GM19455 (cell line): ENCODE data around the gene DLG2.
"Not testable (repeated sequence)": the region's sequence is repeated elsewhere in the genome, so short reads cannot be mapped to it uniquely, and the experiment has no call there.

ENCODE experiments used
- ATAC-seq: cut with Tn5 transposase; IDR thresholded peaks from one replicate; pipeline ENCODE4 v1.9.1; 2021; ENCODE audit not compliant: unreplicated experiment

DLG2 gene

GRCh38 chr11:83471831-83472727 is 2155.1 kb downstream of the DLG2 start:
- ATAC-seq: no peak

- no peak for ATAC-seq
Measured at GRCh38 chr11:83467837-83468236, 2159.3 kb downstream of the DLG2 start.

GRCh38 chr11:83464160-83464944 is 2162.8 kb downstream of the DLG2 start:
- no peak for ATAC-seq

DNA sequence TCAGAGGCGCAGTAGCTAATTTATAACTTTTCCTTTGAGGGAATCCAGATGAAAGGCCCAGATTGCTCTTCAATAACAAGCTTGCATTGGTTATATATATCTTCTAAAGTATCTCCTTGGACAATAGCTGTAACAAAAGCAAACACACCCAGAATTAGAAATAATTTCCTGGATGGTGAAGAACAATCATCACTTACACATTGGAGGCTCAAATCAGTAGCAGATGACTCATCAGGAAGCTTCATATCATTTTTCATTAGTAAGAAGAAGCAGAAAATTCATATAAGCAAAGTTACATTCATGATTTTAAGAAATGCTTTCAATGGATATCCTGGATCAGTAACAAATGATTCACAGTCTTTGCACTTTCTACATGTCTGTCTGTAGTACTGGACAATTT is 2167.3 kb downstream of the DLG2 start:
- no peak for ATAC-seq

DNA sequence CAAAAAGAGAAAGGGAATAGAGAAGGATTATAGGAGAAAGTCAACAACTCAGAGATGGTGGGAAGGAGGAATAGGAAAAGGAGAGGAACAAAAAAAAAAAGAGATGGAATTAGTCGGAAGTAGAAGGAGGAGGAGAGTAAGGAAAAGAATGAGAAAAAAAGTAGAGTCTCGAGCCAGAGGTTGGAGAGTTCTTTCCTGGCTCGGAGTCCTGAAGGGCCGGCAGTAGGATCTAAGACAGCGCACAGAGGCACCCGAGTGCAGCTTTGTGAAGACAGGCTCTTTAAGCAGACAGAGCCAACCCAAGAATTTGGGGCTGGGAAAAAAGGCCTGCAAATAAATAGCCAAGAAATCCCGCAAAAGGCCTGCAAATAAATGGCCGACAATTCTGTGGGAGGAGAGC is 2170.6 kb downstream of the DLG2 start:
- ATAC-seq: no peak

GRCh38 chr11:83456075-83456474 is 2171.1 kb downstream of the DLG2 start:
- no peak for ATAC-seq

DNA sequence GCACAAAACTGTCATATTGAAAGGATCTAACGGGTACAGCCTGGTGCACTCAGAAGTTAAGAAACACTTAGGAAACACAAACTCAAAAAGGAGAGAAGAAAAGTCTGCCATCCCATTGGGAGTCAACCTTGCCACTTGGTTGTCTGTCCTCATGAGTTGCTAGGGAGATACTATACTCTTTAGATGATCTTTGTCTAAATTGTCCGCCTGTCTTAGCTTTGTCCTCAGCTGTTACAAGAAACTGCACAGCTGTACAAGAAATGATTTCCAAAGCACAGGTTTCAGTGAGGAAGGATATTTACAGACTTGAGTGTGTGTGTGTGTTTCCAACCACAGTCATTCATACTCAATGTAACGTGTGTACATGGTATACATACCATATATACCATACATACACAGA is 2171.8 kb downstream of the DLG2 start:
- no peak for ATAC-seq

- ATAC-seq: no peak
Measured at GRCh38 chr11:83454674-83455073, 2172.5 kb downstream of the DLG2 start.

DNA sequence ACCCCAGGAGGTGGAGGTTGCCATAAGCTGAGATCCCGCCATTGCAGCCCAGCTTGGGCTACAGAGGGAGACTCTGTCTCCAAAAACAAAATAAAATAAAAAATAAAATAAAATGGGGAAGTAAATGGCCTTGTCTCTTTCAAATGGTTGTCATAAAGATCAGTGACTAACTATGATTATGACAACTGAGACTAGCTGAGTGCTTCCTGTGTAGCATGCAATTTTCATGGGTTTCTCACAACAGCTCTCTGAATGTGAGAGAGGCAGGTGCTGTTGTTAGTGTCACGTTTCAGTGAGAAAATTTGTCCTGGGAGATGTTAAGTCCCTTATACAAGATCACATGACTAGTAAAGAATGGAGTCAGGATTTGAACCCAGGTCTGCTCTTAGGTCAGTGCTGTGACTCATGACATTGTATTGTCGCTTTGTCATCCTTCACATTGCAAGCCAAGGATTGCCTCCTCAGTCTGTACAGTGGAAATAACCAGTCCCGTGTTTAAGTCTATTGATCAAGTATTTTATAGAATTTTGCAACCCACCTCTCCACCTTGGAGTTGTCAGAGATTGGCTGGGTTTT is 2177.7 kb downstream of the DLG2 start:
- ATAC-seq: no peak

GRCh38 chr11:83448686-83449085 is 2178.5 kb downstream of the DLG2 start:
- no peak for ATAC-seq

DNA sequence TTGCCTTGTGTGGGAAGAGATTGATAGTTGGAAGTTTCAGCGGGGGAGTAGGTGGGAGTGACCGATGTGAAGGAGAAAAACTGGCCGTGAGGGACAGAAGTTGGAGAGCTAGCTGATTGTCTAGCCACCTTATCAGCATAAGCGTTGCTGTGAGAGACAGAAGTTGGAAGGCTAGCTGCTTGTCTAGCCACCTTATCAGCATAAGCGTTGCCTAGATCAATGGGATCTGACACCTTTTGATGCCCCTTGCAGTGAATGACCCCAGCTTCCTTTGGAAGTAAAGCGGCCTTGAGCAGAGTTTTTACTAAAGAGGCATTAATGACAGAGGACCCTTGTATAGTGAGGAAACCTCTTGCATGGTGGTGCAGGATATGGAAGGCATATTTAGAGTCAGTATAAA is 2183.3 kb downstream of the DLG2 start:
- not testable (repeated sequence) for ATAC-seq

DNA sequence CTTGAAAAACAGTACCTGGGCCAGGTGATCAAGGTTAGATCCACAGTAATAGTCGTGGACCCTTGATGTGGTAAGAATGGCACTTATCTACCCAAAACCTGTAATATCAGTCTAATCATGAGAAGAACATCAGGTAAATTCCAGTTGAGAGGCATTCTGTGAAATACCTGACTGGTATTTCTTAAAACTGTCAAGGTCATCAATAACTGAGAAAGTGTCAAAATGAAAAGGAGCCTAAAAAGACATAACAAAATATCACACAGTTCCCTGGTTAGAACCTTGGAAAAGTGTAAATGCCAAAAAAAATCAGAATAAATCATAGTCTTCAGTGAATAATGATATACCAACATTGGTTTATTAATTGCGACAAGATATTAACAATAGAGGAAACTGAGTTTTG is 2185.5 kb downstream of the DLG2 start:
- no peak for ATAC-seq

GRCh38 chr11:83441171-83441570 is 2186.0 kb downstream of the DLG2 start:
- no peak for ATAC-seq

DNA sequence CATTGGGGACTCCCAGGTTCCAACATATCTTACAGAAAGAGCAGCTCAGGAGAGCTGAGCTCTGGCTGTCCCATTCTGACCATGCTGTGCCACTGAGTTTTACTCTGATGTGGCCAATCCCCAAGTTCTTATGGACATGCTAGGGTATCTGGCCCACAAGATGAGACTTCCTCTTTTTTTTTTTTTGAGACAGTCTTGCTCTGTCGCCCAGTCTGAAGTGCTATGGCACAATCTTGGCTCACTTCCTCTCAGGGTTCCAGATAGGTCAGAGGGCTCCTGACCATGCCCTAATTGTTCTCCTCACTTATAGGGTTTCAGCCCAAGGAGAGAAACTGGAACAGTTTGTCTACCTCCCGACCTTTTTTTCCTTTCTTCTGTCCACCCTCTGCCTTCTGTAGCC is 2188.7 kb downstream of the DLG2 start:
- no peak for ATAC-seq

GRCh38 chr11:83437939-83438338 is 2189.2 kb downstream of the DLG2 start:
- ATAC-seq: no peak

- no peak for ATAC-seq
Measured at GRCh38 chr11:83436855-83437254, 2190.3 kb downstream of the DLG2 start.

DNA sequence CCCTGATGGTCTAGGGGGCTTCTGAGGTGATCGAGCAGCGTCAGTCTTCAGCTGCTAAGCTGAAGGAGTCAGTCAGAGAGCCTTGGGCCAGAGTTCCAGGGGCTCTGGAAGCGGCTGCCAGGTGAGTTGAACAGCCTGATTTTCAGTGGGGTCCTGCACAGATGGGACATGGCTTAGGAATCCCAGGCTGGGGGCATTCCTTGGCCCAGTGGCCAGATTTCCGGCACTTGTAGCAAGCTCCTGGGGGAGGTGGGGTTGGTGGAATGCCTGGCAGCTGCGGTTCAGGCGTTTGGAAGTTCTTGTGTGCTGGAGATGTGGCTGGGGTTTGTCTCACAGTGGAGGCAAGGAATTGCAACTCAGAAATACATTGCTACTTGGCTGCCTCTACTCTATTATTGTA is 2192.3 kb downstream of the DLG2 start:
- ATAC-seq: not testable (repeated sequence)

DNA sequence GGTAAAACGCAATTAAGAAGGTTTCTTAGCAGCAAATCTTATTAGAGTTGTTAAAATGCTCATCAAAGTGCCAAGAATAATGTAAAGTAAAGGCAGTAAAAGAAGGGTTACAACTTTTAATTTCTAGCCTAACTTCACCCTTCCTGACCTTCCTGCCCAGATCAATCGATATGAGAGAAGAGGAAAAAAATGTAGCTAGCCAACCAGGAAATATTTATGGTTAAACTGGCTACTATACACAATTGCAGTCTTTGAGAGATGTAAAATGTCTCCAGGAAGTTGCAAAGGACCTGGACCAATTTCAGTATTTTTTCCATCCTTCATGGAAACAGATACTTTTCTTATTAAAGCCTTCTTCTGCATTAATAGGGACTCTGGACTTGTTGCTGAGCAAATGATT is 2199.2 kb downstream of the DLG2 start:
- no peak for ATAC-seq

- no peak for ATAC-seq
Measured at GRCh38 chr11:83427501-83427900, 2199.6 kb downstream of the DLG2 start.

DNA sequence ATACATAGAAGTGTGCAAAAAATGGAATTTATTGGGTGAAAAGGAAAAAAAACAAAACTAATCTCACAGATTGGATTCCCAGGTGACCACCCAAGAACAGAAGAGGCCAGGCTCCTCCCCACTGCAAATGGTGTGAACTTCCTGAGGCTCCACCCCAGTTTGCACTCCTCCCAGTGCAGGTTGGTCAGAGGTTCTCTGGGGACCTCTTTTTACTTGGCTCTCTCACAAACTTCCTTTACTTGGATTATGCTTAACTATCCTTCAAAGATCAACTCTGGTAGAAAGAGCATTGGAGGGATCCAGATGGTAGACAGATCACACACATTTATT is 2202.0 kb downstream of the DLG2 start:
- ATAC-seq: no peak

GRCh38 chr11:83424376-83425136 is 2202.6 kb downstream of the DLG2 start:
- ATAC-seq: no peak
